Suprapubic skin (tissue), 4 donors: ENCODE measurements around the gene USB1. TPM values are rescaled to one million over a fixed set of nuclear protein-coding genes. Genes with fewer than 3 reads are reported as not detected.
"Not testable (repeated sequence)": the region's sequence is repeated elsewhere in the genome, so short reads cannot be mapped to it uniquely, and the experiment has no call there.

ENCODE experiments used
- DNase-seq, 2 donors: peaks; one replicate each; pipeline ENCODE4 v3.0.0-alpha.2; 2019; ENCODE audit warnings: low spot score in 2 of 2
- H3K27ac ChIP-seq: fragments of 200-600 bp; sonication (generic); one replicate; pipeline ENCODE4 v1.5.1; 2019
- H3K27me3 ChIP-seq: fragments of 200-600 bp; sonication (generic); one replicate; pipeline ENCODE4 v1.5.1; 2019
- H3K36me3 ChIP-seq: fragments of 200-600 bp; sonication (generic); one replicate; pipeline ENCODE4 v1.5.1; 2019
- H3K4me1 ChIP-seq: fragments of 200-600 bp; sonication (generic); one replicate; pipeline ENCODE4 v1.5.1; 2019
- H3K4me3 ChIP-seq: fragments of 200-600 bp; sonication (generic); one replicate; pipeline ENCODE4 v1.5.1; 2019; ENCODE audit warnings: mild to moderate bottlenecking
- H3K9me3 ChIP-seq: fragments of 200-600 bp; sonication (generic); one replicate; pipeline ENCODE4 v1.5.1; 2019
- CTCF ChIP-seq, 2 donors: fragments of 200-600 bp in 1 of 2; fragments of 450-650 bp in 1 of 2; sonication (generic) in 1 of 2; IDR thresholded peaks; one replicate each; pipeline ENCODE4 v1.5.1; 2016 to 2019; ENCODE audit warnings: antibody characterized with exemption in 2 of 2, mild to moderate bottlenecking in 1 of 2, moderate library complexity in 1 of 2
- EP300 ChIP-seq: sonication (generic); formaldehyde crosslinking; IDR thresholded peaks from one replicate; pipeline ENCODE4 v1.6.1; 2017; ENCODE audit warnings: antibody characterized with exemption
- POLR2A ChIP-seq, 2 donors: fragments of 450-650 bp; IDR thresholded peaks; one replicate each; pipeline ENCODE4 v1.6.1; 2017; ENCODE audit warnings: antibody characterized with exemption in 2 of 2, mild to moderate bottlenecking in 2 of 2, moderate library complexity in 2 of 2
- POLR2AphosphoS5 ChIP-seq, 3 donors: sonication (generic); formaldehyde crosslinking; IDR thresholded peaks; one replicate each; pipeline ENCODE4 v1.6.1; 2017; ENCODE audit warnings: antibody characterized with exemption in 3 of 3
- WGBS: methylation state at CpG from one replicate; pipeline ENCODE4 v1.1.5; 2018; 5-methylcytosine and 5-hydroxymethylcytosine counted together
- total RNA-seq, 4 donors: library from RNA; depleted of rRNA; stranded (reverse); fragments of >200 nt; gene quantifications; one replicate each; pipeline ENCODE4 v1.1.0, GENCODE V29; 2016

The USB1 gene
- total RNA-seq, 4 donors from 2014 or later, result 16.1 to 36.5 (median 19.8) TPM

DNA sequence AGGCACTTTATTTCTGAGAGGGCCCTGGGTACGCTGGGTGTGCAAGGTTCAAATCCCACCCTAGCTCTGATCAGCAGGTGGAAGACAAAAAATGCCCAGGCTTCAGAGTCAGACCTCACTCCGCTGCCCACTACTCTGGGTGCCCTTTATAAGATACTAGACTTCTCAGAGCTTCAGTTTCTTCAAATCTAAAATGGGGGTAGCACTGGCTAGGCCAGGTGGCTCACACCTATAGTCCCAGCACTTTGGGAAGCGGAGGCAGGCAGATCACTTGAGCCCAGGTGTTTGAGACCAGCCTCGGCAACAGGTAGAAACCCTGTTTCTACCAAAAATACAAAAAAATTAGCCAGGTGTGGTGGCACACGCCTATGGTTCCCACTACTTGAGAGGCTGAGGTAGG lies 1.7 kb downstream of the USB1 start:
- Histone ChIP-seq H3K4me1 (peaks cover 42% of the 10 kb centered on the region), H3K9me3 (no peaks in the 10 kb centered on the region), H3K36me3 (peaks cover 5% of the 10 kb centered on the region), H3K4me3 (no peak overlapping the region), H3K27ac (no peak overlapping the region), H3K27me3 (no peaks in the 10 kb centered on the region)
- DNase-seq, result no peak
- 97% methylated on average over 5 of the region's 5 CpGs for WGBS
- TF ChIP-seq EP300 (no peak), CTCF (IDR thresholded peaks at IDR 0.05) (no peak), POLR2A (IDR thresholded peaks at IDR 0.05) (no peak), POLR2AphosphoS5 (IDR thresholded peaks at IDR 0.05) (no peak)

GRCh38 chr16:58004736-58005135 lies 3.5 kb downstream of the USB1 start:
- not testable (repeated sequence) for H3K36me3 ChIP-seq, H3K27me3 ChIP-seq, H3K4me3 ChIP-seq, H3K9me3 ChIP-seq, H3K27ac ChIP-seq, DNase-seq
- WGBS, result 85% methylated on average over 12 of the region's 12 CpGs
- peaks cover 25% of the 10 kb centered on the region for H3K4me1 ChIP-seq

DNA sequence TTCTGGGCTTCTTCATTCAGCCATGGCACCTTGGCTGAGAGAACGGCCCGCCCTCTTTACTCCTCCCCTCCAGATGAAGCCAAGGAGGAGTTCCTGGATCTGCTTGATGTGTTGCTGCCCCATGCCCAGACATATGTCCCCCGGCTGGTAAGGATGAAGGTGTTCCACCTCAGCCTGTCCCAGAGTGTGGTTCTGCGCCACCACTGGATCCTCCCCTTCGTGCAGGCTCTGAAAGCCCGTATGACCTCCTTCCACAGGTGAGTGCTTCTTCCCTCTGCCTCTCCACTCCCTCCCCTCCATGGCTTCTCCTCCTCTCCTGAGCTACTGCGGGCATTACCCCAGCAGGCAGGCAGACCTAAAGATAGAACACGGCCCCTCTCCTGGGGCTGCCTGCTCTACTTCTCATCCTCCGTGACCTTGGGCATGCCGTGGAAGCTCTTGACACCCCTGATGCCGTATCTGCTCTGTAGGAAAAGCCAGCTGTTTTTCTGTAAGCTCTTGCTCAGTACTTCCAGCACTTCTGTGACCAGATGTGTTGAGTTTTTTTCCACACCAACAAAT lies 8.7 kb downstream of the USB1 start:
- Histone ChIP-seq H3K4me1 (peaks cover 3% of the 10 kb centered on the region), H3K27ac (no peak overlapping the region), H3K36me3 (peaks cover 46% of the 10 kb centered on the region), H3K27me3 (no peaks in the 10 kb centered on the region), H3K4me3 (no peak overlapping the region), H3K9me3 (no peaks in the 10 kb centered on the region)
- 86% methylated on average over 11 of the region's 11 CpGs for WGBS
- TF ChIP-seq POLR2A (IDR thresholded peaks at IDR 0.05) (no peak), EP300 (no peak), CTCF (IDR thresholded peaks at IDR 0.05) (no peak), POLR2AphosphoS5 (IDR thresholded peaks at IDR 0.05) (no peak)
- DNase-seq, result no peak

DNA sequence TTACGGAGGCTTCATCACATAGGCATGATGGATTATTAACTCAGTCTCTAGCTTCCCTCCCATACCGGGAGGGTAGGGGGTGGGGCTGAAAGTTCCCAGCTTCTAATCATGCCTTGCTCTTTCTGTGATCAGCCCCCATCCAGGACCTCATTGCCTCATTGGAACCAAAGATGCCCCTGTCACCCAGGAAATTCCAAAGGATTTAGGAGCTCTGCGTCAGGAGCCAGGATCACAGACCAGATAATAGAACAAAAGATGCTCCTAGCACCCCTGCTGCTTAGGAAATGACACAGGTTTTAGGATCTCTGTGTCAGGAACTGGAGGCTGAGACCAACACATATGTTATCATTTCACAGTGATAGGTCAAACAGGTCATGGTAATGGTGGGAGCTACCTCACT lies 9.7 kb downstream of the USB1 start:
- no peak for DNase-seq
- no peak overlapping the region for H3K4me3 ChIP-seq
- no peak for TF ChIP-seq POLR2AphosphoS5 (IDR thresholded peaks at IDR 0.05)
- TF ChIP-seq CTCF (IDR thresholded peaks at IDR 0.05), result no peak
- no peak for TF ChIP-seq POLR2A (IDR thresholded peaks at IDR 0.05)
- TF ChIP-seq EP300, result no peak
- H3K27ac ChIP-seq, result no peak overlapping the region
- H3K9me3 ChIP-seq, result no peaks in the 10 kb centered on the region
- H3K27me3 ChIP-seq, result no peaks in the 10 kb centered on the region
- H3K4me1 ChIP-seq, result no peaks in the 10 kb centered on the region
- peaks cover 54% of the 10 kb centered on the region for H3K36me3 ChIP-seq
- WGBS, result 86% methylated on average over 3 of the region's 3 CpGs

- Histone ChIP-seq H3K4me3 (no peak overlapping the region), H3K27ac (no peak overlapping the region), H3K9me3 (no peaks in the 10 kb centered on the region), H3K27me3 (no peaks in the 10 kb centered on the region), H3K4me1 (no peaks in the 10 kb centered on the region), H3K36me3 (peaks cover 50% of the 10 kb centered on the region)
- TF ChIP-seq CTCF (IDR thresholded peaks at IDR 0.05), result no peak
- no peak for TF ChIP-seq EP300
- TF ChIP-seq POLR2AphosphoS5 (IDR thresholded peaks at IDR 0.05), result no peak
- DNase-seq, result no peak
- WGBS, result 87% methylated on average over 3 of the region's 3 CpGs
Measured at GRCh38 chr16:58011652-58012051, 10.4 kb downstream of the USB1 start.

DNA sequence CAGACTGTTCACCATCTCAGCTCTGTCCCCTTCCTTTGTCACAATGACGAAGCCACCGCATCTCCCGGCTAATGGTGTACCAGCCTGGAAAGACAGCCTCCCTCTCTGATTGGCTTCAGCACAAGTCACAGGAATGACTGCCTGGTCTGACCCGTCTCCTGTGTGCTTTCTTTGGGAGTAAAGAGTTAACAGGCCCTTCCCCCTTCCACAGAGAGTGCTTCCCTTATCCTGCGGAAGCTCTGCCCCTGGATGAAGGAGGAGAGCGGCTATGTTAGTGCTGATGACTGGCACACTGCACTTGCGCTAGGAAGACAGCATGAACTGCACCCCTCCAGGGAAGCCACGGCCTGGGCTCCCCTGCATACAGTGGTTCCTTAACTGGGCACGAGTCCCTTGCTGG lies 11.3 kb downstream of the USB1 start:
- DNase-seq, result no peak
- WGBS, result 84% methylated on average over 8 of the region's 9 CpGs
- no peaks in the 10 kb centered on the region for H3K4me1 ChIP-seq
- TF ChIP-seq EP300 (no peak), POLR2AphosphoS5 (IDR thresholded peaks at IDR 0.05) (no peak), POLR2A (IDR thresholded peaks at IDR 0.05) (no peak), CTCF (IDR thresholded peaks at IDR 0.05) (no peak)
- H3K4me3 ChIP-seq, result no peak overlapping the region
- peaks cover 50% of the 10 kb centered on the region for H3K36me3 ChIP-seq
- H3K27me3 ChIP-seq, result no peaks in the 10 kb centered on the region
- no peaks in the 10 kb centered on the region for H3K9me3 ChIP-seq
- no peak overlapping the region for H3K27ac ChIP-seq
